Hepatocyte (in vitro differentiated cells): ENCODE results near the gene RNF41.

ENCODE experiments used
- EZH2 ChIP-seq: fragments of 200-600 bp; sonication (generic); IDR thresholded peaks from 2 replicates; pipeline ENCODE4 v1.6.1; 2016; ENCODE audit warnings: antibody characterized with exemption, mild to moderate bottlenecking, borderline replicate concordance
- EZH2phosphoT487 ChIP-seq: fragments of 200-600 bp; sonication (generic); IDR thresholded peaks from one replicate; pipeline ENCODE4 v1.6.1; 2018; ENCODE audit warnings: antibody characterized with exemption, mild to moderate bottlenecking, low read depth, moderate library complexity; ENCODE audit not compliant: unreplicated experiment, severe bottlenecking
- TF ChIP-seq, protein P1 (sequence below): fragments of 200-600 bp; sonication (generic); IDR thresholded peaks from 2 replicates; pipeline ENCODE4 v1.5.1; 2016; ENCODE audit warnings: antibody characterized with exemption, mild to moderate bottlenecking; ENCODE audit not compliant: poor library complexity

DNA sequence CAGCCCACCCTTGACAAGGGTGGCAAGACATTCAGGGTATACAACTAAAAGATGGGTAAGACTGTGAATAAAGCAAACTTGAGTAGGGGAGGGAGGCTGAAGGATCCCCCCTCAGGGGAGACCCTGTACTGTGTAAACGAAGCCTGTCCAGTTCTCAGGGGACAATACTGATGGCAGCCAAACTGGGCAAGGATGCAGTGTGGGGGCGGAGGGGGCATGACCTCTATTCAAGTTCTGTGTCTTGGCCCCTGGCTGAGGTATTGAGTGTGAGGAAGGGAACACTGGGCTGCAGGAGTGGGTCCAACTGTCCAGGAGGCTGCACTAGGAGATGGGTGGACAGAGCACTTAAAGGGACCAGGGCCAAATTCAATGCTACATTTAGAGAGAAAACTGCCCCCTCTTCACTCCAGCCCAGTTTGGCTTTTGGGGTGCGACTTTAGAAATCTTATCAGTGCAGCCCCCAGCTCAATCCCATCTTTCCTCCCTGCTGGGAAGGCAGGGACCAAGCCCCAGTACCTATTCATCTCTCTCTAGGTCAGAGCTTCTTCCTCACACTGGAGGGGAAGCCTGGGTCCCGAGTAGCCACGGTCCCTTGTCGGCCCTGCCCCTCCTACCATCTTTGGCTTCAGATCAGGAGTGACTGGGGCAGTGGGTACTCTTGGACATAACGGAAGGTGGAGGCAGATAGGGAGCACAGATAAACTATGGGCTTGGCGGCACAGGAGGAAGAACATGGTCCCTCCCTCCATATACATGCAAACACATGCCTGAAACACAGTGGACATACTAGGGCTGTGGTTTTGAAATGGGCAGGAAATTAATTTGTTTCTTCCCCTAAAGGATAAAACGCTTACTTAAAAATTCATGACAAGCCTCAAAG is 19.9 kb upstream of the RNF41 start:
- TF ChIP-seq EZH2: no peak
- TF ChIP-seq, protein P1, sequence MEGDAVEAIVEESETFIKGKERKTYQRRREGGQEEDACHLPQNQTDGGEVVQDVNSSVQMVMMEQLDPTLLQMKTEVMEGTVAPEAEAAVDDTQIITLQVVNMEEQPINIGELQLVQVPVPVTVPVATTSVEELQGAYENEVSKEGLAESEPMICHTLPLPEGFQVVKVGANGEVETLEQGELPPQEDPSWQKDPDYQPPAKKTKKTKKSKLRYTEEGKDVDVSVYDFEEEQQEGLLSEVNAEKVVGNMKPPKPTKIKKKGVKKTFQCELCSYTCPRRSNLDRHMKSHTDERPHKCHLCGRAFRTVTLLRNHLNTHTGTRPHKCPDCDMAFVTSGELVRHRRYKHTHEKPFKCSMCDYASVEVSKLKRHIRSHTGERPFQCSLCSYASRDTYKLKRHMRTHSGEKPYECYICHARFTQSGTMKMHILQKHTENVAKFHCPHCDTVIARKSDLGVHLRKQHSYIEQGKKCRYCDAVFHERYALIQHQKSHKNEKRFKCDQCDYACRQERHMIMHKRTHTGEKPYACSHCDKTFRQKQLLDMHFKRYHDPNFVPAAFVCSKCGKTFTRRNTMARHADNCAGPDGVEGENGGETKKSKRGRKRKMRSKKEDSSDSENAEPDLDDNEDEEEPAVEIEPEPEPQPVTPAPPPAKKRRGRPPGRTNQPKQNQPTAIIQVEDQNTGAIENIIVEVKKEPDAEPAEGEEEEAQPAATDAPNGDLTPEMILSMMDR: no peak
- TF ChIP-seq EZH2phosphoT487: no peak
